GM23338 (cell line): ENCODE data around the gene MYBL2. TPM values are rescaled to one million over a fixed set of nuclear protein-coding genes. Genes with fewer than 3 reads are reported as not detected.

Experiments used
- ATAC-seq: fragments of 200-7000 bp; cut with Tn5 transposase; 3 replicates; pipeline ENCODE4 v1.9.1; 2020
- DNase-seq: peaks from one replicate; pipeline ENCODE4 v3.0.0-alpha.2; 2015; ENCODE audit warnings: low spot score
- H2AFZ ChIP-seq: fragments of 200-600 bp; sonication (generic); 2 replicates; pipeline ENCODE4 v1.8.0; 2016; ENCODE audit warnings: antibody characterized with exemption, mild to moderate bottlenecking, moderate library complexity
- H3F3A ChIP-seq: fragments of 200-600 bp; sonication (generic); replicated peaks from 2 replicates; pipeline ENCODE4 v1.8.0; 2017; ENCODE audit warnings: antibody characterized with exemption, mixed run types, low read depth
- H3K27ac ChIP-seq: fragments of 200-600 bp; sonication (generic); 2 replicates; pipeline ENCODE4 v1.6.1; 2016; ENCODE audit warnings: low read depth
- H3K27me3 ChIP-seq: fragments of 200-600 bp; sonication (generic); 2 replicates; pipeline ENCODE4 v1.8.0; 2016; ENCODE audit warnings: mild to moderate bottlenecking, mixed run types, moderate library complexity; ENCODE audit not compliant: insufficient read depth
- H3K36me3 ChIP-seq: fragments of 200-600 bp; sonication (generic); 2 replicates; pipeline ENCODE4 v1.8.0; 2016; ENCODE audit warnings: mild to moderate bottlenecking; ENCODE audit not compliant: insufficient read depth
- H3K4me1 ChIP-seq: fragments of 200-600 bp; sonication (generic); 2 replicates; pipeline ENCODE4 v1.8.0; 2016; ENCODE audit warnings: mild to moderate bottlenecking, moderate library complexity; ENCODE audit not compliant: insufficient read depth
- H3K4me2 ChIP-seq: fragments of 200-600 bp; sonication (generic); 2 replicates; pipeline ENCODE4 v1.7.1; 2017; ENCODE audit warnings: mixed run types
- H3K4me3 ChIP-seq: fragments of 200-600 bp; sonication (generic); 2 replicates; pipeline ENCODE4 v1.6.1; 2016; ENCODE audit warnings: mixed run types
- H3K79me2 ChIP-seq: fragments of 200-600 bp; sonication (generic); replicated peaks from 2 replicates; pipeline ENCODE4 v1.8.0; 2017; ENCODE audit warnings: mild to moderate bottlenecking; ENCODE audit not compliant: insufficient read depth
- H3K9me2 ChIP-seq: fragments of 200-600 bp; sonication (generic); 2 replicates; pipeline ENCODE4 v1.8.0; 2017; ENCODE audit not compliant: insufficient read depth
- H4K20me1 ChIP-seq: fragments of 200-600 bp; sonication (generic); replicated peaks from 2 replicates; pipeline ENCODE4 v1.8.0; 2017; ENCODE audit warnings: mild to moderate bottlenecking; ENCODE audit not compliant: insufficient read depth
- H3K27ac Mint-ChIP-seq: 2 replicates; pipeline ENCODE4 v1.8.0; 2020; ENCODE audit warnings: inconsistent platforms, mild to moderate bottlenecking, moderate library complexity, mixed read lengths
- H3K27me3 Mint-ChIP-seq: 3 replicates; pipeline ENCODE4 v1.8.0; 2022; ENCODE audit warnings: low read depth, mild to moderate bottlenecking, moderate library complexity, mixed read lengths, inconsistent platforms; ENCODE audit not compliant: insufficient read depth, poor library complexity
- H3K36me3 Mint-ChIP-seq: 3 replicates; pipeline ENCODE4 v1.8.0; 2021; ENCODE audit warnings: low read depth, mild to moderate bottlenecking, inconsistent platforms, moderate library complexity, mixed read lengths
- H3K4me1 Mint-ChIP-seq: 3 replicates; pipeline ENCODE4 v1.8.0; 2020; ENCODE audit warnings: mild to moderate bottlenecking, inconsistent platforms, mixed read lengths
- H3K4me3 Mint-ChIP-seq: 3 replicates; pipeline ENCODE4 v1.8.0; 2021; ENCODE audit warnings: moderate library complexity, mild to moderate bottlenecking, inconsistent platforms, mixed read lengths
- H3K9me3 Mint-ChIP-seq: 3 replicates; pipeline ENCODE4 v1.8.0; 2020; ENCODE audit warnings: moderate library complexity, mild to moderate bottlenecking, inconsistent platforms, mixed read lengths
- CREB1 ChIP-seq: fragments of 250-450 bp; sonication (Bioruptor Pico); IDR thresholded peaks from 2 replicates; pipeline ENCODE4 v1.5.0; 2020; ENCODE audit warnings: low read depth, mild to moderate bottlenecking, moderate library complexity
- EZH2 ChIP-seq: fragments of 200-600 bp; sonication (generic); IDR thresholded peaks from one replicate; pipeline ENCODE4 v1.8.0; 2017; ENCODE audit warnings: antibody characterized with exemption, mild to moderate bottlenecking, low read depth; ENCODE audit not compliant: unreplicated experiment
- EZH2phosphoT487 ChIP-seq: fragments of 200-600 bp; sonication (generic); IDR thresholded peaks from one replicate; pipeline ENCODE4 v1.8.1; 2018; ENCODE audit warnings: antibody characterized with exemption; ENCODE audit not compliant: unreplicated experiment
- JUNB ChIP-seq: IDR thresholded peaks from one replicate; pipeline ENCODE4 v1.6.1; 2016; ENCODE audit warnings: antibody characterized with exemption; ENCODE audit not compliant: unreplicated experiment
- NANOG ChIP-seq: IDR thresholded peaks from 2 replicates; pipeline ENCODE4 v1.6.1; 2016; ENCODE audit warnings: antibody characterized with exemption, borderline replicate concordance
- POLR2AphosphoS5 ChIP-seq: IDR thresholded peaks from 2 replicates; pipeline ENCODE4 v1.6.1; 2016; ENCODE audit warnings: antibody characterized with exemption, low read depth
- STAT1 ChIP-seq: IDR thresholded peaks from one replicate; pipeline ENCODE4 v1.6.1; 2016; ENCODE audit warnings: antibody characterized with exemption; ENCODE audit not compliant: unreplicated experiment
- ZNF114 ChIP-seq: fragments of 250-450 bp; sonication (Bioruptor Pico); IDR thresholded peaks from 2 replicates; pipeline ENCODE4 v1.5.0; 2020; ENCODE audit warnings: mild to moderate bottlenecking, moderate library complexity
- ZNF331 ChIP-seq: fragments of 250-450 bp; sonication (Bioruptor Pico); IDR thresholded peaks from 2 replicates; pipeline ENCODE4 v1.5.0; 2020; ENCODE audit warnings: low read depth, mild to moderate bottlenecking, moderate library complexity
- polyA plus RNA-seq: library from polyadenylated mRNA; unstranded; fragments of >200 nt; fragmentation: Nextera tagmentation; extraction: Ambion mirVana; gene quantifications from 2 replicates; pipeline ENCODE4 v1.2.1, GENCODE V29; 2016
- total RNA-seq: library from RNA; depleted of rRNA; stranded (reverse); fragments of >200 nt; shearing (Covaris generic); gene quantifications from 2 replicates; pipeline ENCODE4 v1.2.3, GENCODE V29; 2014
- TF ChIP-seq, protein P1 (sequence below): IDR thresholded peaks from one replicate; pipeline ENCODE4 v1.6.1; 2018; ENCODE audit warnings: antibody characterized with exemption; ENCODE audit not compliant: unreplicated experiment
- TF ChIP-seq, protein P2 (sequence below): IDR thresholded peaks from 2 replicates; pipeline ENCODE4 v1.6.1; 2016; ENCODE audit warnings: antibody characterized with exemption

The MYBL2 gene
- total and polyA plus RNA-seq, 2 experiments from 2014 or later: 72.3 to 131 TPM

DNA sequence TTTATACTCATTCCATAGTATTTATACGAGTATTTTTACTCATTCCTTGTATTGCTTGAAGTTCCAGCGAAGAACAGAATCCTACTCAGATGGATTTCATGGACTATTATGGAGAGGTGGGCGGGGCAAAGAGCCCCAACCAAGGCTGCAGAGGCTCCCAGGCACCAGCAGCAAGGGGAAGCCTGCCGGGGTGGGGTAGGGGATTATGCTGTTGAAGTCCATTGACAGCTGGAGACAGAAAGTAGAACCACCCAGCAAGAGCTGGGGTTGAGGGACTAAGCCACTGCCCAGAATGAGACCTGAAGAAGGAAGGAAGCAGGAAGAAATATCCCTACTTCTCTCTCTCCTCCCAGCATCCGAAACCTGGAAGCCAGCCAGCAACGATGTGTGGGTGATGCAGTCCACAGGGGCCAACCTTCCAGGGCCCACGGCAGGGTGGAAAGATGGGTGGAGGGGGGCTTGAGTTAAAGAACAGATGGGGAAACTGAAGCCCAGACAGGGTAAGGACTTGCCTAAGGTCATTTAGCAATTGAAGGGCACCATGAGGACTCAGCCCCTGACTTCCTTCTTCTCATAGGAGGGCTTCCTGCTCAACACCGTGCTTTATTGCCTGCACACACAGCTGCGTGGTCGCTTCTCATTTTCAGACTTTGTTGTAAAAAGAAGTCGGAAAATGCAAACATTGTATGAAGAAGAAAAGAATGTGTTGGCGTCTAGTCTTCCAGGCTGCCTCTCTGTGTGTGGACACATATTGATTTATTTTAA, 78.2 kb downstream of the MYBL2 start (continued):
- TF ChIP-seq, protein P1, sequence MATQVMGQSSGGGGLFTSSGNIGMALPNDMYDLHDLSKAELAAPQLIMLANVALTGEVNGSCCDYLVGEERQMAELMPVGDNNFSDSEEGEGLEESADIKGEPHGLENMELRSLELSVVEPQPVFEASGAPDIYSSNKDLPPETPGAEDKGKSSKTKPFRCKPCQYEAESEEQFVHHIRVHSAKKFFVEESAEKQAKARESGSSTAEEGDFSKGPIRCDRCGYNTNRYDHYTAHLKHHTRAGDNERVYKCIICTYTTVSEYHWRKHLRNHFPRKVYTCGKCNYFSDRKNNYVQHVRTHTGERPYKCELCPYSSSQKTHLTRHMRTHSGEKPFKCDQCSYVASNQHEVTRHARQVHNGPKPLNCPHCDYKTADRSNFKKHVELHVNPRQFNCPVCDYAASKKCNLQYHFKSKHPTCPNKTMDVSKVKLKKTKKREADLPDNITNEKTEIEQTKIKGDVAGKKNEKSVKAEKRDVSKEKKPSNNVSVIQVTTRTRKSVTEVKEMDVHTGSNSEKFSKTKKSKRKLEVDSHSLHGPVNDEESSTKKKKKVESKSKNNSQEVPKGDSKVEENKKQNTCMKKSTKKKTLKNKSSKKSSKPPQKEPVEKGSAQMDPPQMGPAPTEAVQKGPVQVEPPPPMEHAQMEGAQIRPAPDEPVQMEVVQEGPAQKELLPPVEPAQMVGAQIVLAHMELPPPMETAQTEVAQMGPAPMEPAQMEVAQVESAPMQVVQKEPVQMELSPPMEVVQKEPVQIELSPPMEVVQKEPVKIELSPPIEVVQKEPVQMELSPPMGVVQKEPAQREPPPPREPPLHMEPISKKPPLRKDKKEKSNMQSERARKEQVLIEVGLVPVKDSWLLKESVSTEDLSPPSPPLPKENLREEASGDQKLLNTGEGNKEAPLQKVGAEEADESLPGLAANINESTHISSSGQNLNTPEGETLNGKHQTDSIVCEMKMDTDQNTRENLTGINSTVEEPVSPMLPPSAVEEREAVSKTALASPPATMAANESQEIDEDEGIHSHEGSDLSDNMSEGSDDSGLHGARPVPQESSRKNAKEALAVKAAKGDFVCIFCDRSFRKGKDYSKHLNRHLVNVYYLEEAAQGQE: no peak
- TF ChIP-seq ZNF114 (CRISPR knock-in tag): no peak
- no peak for TF ChIP-seq POLR2AphosphoS5
- TF ChIP-seq STAT1: no peak
- TF ChIP-seq, protein P2, sequence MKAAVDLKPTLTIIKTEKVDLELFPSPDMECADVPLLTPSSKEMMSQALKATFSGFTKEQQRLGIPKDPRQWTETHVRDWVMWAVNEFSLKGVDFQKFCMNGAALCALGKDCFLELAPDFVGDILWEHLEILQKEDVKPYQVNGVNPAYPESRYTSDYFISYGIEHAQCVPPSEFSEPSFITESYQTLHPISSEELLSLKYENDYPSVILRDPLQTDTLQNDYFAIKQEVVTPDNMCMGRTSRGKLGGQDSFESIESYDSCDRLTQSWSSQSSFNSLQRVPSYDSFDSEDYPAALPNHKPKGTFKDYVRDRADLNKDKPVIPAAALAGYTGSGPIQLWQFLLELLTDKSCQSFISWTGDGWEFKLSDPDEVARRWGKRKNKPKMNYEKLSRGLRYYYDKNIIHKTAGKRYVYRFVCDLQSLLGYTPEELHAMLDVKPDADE: no peak

- H3K27me3 Mint-ChIP-seq: peaks cover 9% of the 10 kb centered on the region
- H3F3A ChIP-seq: no peaks in the 10 kb centered on the region
These were observed 79.6 kb downstream of the MYBL2 start for GRCh38 chr20:43746344-43747137.

More at GRCh38 chr20:43746344-43747137, 79.6 kb downstream of the MYBL2 start:
- Mint-ChIP-seq H3K4me3 (no peak overlapping the region), H3K4me1 (peaks cover 13% of the 10 kb centered on the region), H3K36me3 (no peaks in the 10 kb centered on the region), H3K9me3 (no peaks in the 10 kb centered on the region; the same call in 2 of the 3 replicates), H3K27ac (peak overlapping the region; percentile 29)
- peaks cover 7% of the 10 kb centered on the region; the same call in 1 of the 2 replicates for H3K9me2 ChIP-seq
- no peaks in the 10 kb centered on the region for H4K20me1 ChIP-seq
- no peaks in the 10 kb centered on the region for H3K27me3 ChIP-seq
- H2AFZ ChIP-seq: peak overlapping the region; percentile 80
- H3K27ac ChIP-seq: no peak overlapping the region
- DNase-seq: no peak
- peaks cover 8% of the 10 kb centered on the region; the same call in 1 of the 2 replicates for H3K4me1 ChIP-seq
- H3K4me2 ChIP-seq: 0 out of 2 replicates have a peak overlapping the region, but pooled peaks have one; percentile 50
- H3K4me3 ChIP-seq: no peak overlapping the region
- H3K36me3 ChIP-seq: no peaks in the 10 kb centered on the region
- TF ChIP-seq EZH2phosphoT487 (no peak), NANOG (no peak), ZNF114 (CRISPR knock-in tag) (no peak), CREB1 (CRISPR knock-in tag) (no peak), EZH2 (no peak), POLR2AphosphoS5 (no peak), ZNF331 (CRISPR knock-in tag) (no peak), JUNB (no peak)
- TF ChIP-seq, protein P2: no peak
- H3K79me2 ChIP-seq: no peaks in the 10 kb centered on the region
- ATAC-seq: peak; percentile 11; the same call in 2 of the 3 replicates
